HCT116 (cell line): ENCODE results near the gene TMEM178B. TPM values are rescaled to one million over a fixed set of nuclear protein-coding genes. Genes with fewer than 3 reads are reported as not detected.

Source experiments
- ATAC-seq: fragments of 200-7000 bp; cut with Tn5 transposase; 2 replicates; pipeline ENCODE4 v1.9.1; 2020; ENCODE audit warnings: mild to moderate bottlenecking, moderate library complexity
- BruUV-seq: library from RNA; stranded (reverse); fragments of 400-500 nt; replicated peaks from 2 replicates; lab custom pipeline; 2021; lab: Mats Ljungman, UMichigan
- CTCF ChIA-PET: fragments of 300-600 bp; sonication (Branson Sonifier 250); formaldehyde crosslinking; loops from one replicate; lab custom pipeline; 2021; ENCODE audit warnings: antibody characterized with exemption; lab: Charles Lee
- POLR2A ChIA-PET: fragments of 300-600, 350-600 bp; sonication (Branson Sonifier 250); formaldehyde crosslinking; loops from one replicate; lab custom pipeline; 2021; ENCODE audit warnings: antibody characterized with exemption; lab: Charles Lee
- RAD21 ChIA-PET, 2 experiments: fragments of 300-600 bp; sonication (Branson Sonifier 250); formaldehyde crosslinking; loops; one replicate each; lab custom pipeline; 2023; ENCODE audit warnings: low total read pairs in 2 of 2; ENCODE audit not compliant: uncharacterized antibody in 2 of 2, unreplicated experiment in 2 of 2, low non-redundant PET in 1 of 2; lab: Charles Lee
- DNase-seq: peaks from one replicate; pipeline ENCODE4 v3.0.0-alpha.2; 2010; ENCODE audit warnings: low read depth, low spot score
- H2AFZ ChIP-seq: fragments of 200-600 bp; shearing (Covaris generic), sonication (generic); 2 replicates; pipeline ENCODE4 v1.6.1; 2017; ENCODE audit warnings: low read depth, mixed run types, mixed read lengths, antibody characterized with exemption, low read length; ENCODE audit not compliant: poor library complexity, severe bottlenecking
- H3K27ac ChIP-seq: 2 replicates; pipeline ENCODE4 v1.5.1; 2012; ENCODE audit warnings: low read depth, low read length
- H3K27me3 ChIP-seq: fragments of 200-600 bp; sonication (generic); 2 replicates; pipeline ENCODE4 v1.6.1; 2016; ENCODE audit warnings: mixed run types, low read length, mixed read lengths; ENCODE audit not compliant: insufficient read depth
- H3K36me3 ChIP-seq, 2 experiments: fragments of 200-500 bp in 1 of 2; fragments of 200-600 bp in 1 of 2; sonication (Bioruptor generic) in 1 of 2; sonication (generic) in 1 of 2; 2 replicates each; pipeline versions ENCODE4 v1.5.1 to v1.6.1; 2014 to 2016; ENCODE audit warnings: low read length in 2 of 2, inconsistent platforms in 1 of 2, mixed read lengths in 1 of 2, mixed run types in 1 of 2; ENCODE audit not compliant: insufficient read depth in 2 of 2, control insufficient read depth in 1 of 2
- H3K4me1 ChIP-seq, 2 experiments: fragments of 200-600 bp in 1 of 2; sonication (generic) in 1 of 2; 2 replicates each; pipeline versions ENCODE4 v1.5.1 to v1.6.1; 2012 to 2017; ENCODE audit warnings: low read length in 2 of 2, inconsistent platforms in 1 of 2, mild to moderate bottlenecking in 1 of 2, mixed read lengths in 1 of 2, mixed run types in 1 of 2, moderate library complexity in 1 of 2; ENCODE audit not compliant: insufficient read depth in 2 of 2, control insufficient read depth in 1 of 2
- H3K4me2 ChIP-seq: fragments of 200-600 bp; sonication (generic); 2 replicates; pipeline ENCODE4 v1.6.1; 2017; ENCODE audit warnings: mixed run types, low read length, mixed read lengths
- H3K4me3 ChIP-seq, 2 experiments: fragments of 200-600 bp in 1 of 2; sonication (generic) in 1 of 2; replicated peaks in 1 of 2; 2 replicates each; pipeline ENCODE4 v1.5.1; 2011 to 2016; ENCODE audit warnings: low read length in 2 of 2, control low read depth in 1 of 2, low read depth in 1 of 2, mild to moderate bottlenecking in 1 of 2, mixed read lengths in 1 of 2, mixed run types in 1 of 2
- H3K79me2 ChIP-seq: fragments of 200-600 bp; sonication (generic); 2 replicates; pipeline ENCODE4 v1.6.1; 2017; ENCODE audit warnings: mild to moderate bottlenecking, mixed run types, low read length, moderate library complexity, mixed read lengths; ENCODE audit not compliant: insufficient read depth
- H3K9ac ChIP-seq: fragments of 200-600 bp; sonication (generic); 2 replicates; pipeline ENCODE4 v1.6.1; 2016; ENCODE audit warnings: low read length, mixed read lengths
- H3K9me2 ChIP-seq: fragments of 200-600 bp; sonication (generic), shearing (Covaris generic); 2 replicates; pipeline ENCODE4 v1.6.1; 2017; ENCODE audit warnings: mixed run types, mild to moderate bottlenecking, moderate library complexity; ENCODE audit not compliant: insufficient read depth
- H3K9me3 ChIP-seq, 2 experiments: fragments of 200-500 bp in 1 of 2; fragments of 200-600 bp in 1 of 2; sonication (Bioruptor generic) in 1 of 2; sonication (generic) in 1 of 2; 2 replicates each; pipeline ENCODE4 v1.6.1; 2014 to 2017; ENCODE audit warnings: low read length in 2 of 2, mixed read lengths in 2 of 2, inconsistent platforms in 1 of 2, low read depth in 1 of 2, mild to moderate bottlenecking in 1 of 2, mixed run types in 1 of 2, moderate library complexity in 1 of 2; ENCODE audit not compliant: control insufficient read depth in 1 of 2, insufficient read depth in 1 of 2
- H4K20me1 ChIP-seq: fragments of 200-600 bp; sonication (generic), shearing (Covaris generic); 2 replicates; pipeline ENCODE4 v1.6.1; 2017; ENCODE audit warnings: mixed run types, mild to moderate bottlenecking, moderate library complexity; ENCODE audit not compliant: insufficient read depth
- CBX3 ChIP-seq: IDR thresholded peaks from 2 replicates; pipeline ENCODE4 v1.6.1; 2012; ENCODE audit warnings: low read depth
- EGR1 ChIP-seq: IDR thresholded peaks from 2 replicates; pipeline ENCODE4 v1.6.1; 2012; ENCODE audit warnings: low read depth
- EZH2 ChIP-seq: fragments of 200-600 bp; sonication (generic); IDR thresholded peaks from 2 replicates; pipeline ENCODE4 v1.6.1; 2017; ENCODE audit warnings: antibody characterized with exemption, mixed run types
- FOSL1 ChIP-seq: IDR thresholded peaks from 2 replicates; pipeline ENCODE4 v1.6.1; 2012; ENCODE audit warnings: low read depth
- JUND ChIP-seq: IDR thresholded peaks from 2 replicates; pipeline ENCODE4 v1.6.1; 2012
- RAD21 ChIP-seq: IDR thresholded peaks from 2 replicates; pipeline ENCODE4 v1.6.1; 2012; ENCODE audit warnings: low read depth, mild to moderate bottlenecking
- YY1 ChIP-seq: IDR thresholded peaks from 2 replicates; pipeline ENCODE4 v1.6.1; 2011; ENCODE audit warnings: low read length, low read depth, moderate library complexity, mild to moderate bottlenecking; ENCODE audit not compliant: insufficient replicate concordance; ENCODE audit errors: extremely low read depth
- intact Hi-C: fragments of 100-400 bp; cut with micrococcal nuclease; formaldehyde crosslinking; loops from 2 replicates; pipeline ENCODE4 v1.10.0; 2022
- total RNA-seq: library from RNA; stranded (reverse); gene quantifications from one replicate; pipeline ENCODE4 v1.2.1, GENCODE V29; 2021; ENCODE audit not compliant: unreplicated experiment
- TF ChIP-seq, protein P1 (sequence below), 3 experiments: fragments of 200-600 bp in 1 of 3; sonication (generic) in 1 of 3; IDR thresholded peaks in 2 of 3; conservative IDR thresholded peaks in 1 of 3; 2 replicates each; pipeline ENCODE4 v1.5.1; 2012 to 2017; ENCODE audit warnings: low read depth in 2 of 3, low read length in 2 of 3, antibody characterized with exemption in 1 of 3, borderline replicate concordance in 1 of 3, control low read depth in 1 of 3, mild to moderate bottlenecking in 1 of 3, mixed read lengths in 1 of 3, mixed run types in 1 of 3, moderate library complexity in 1 of 3; ENCODE audit not compliant: insufficient read depth in 1 of 3
- TF ChIP-seq, protein P2 (sequence below): IDR thresholded peaks from 2 replicates; pipeline ENCODE4 v1.6.1; 2012

The TMEM178B gene
- total RNA-seq, 1 experiment from 2014 or later = 0.02 TPM

DNA sequence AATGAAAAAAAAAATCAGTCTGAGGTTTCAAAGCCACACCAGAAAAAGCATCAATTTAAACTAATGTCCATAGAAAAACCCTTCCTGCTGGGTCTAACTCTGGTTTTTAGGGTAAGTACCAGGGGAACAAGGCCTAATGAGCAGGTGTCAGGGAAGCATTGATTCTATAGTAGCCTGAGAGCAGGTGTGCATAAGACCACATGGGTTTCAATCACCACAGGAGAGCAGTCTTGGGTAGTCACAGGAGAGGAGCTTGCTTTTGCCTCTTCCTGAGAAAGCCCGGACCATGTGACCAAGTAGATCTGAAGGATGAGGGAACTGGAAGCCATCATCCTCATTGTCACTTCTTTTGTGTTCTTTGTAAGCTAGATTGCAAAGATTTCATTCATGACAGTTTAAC lies 411.0 kb downstream of the TMEM178B start (continued):
- TF ChIP-seq, protein P1, sequence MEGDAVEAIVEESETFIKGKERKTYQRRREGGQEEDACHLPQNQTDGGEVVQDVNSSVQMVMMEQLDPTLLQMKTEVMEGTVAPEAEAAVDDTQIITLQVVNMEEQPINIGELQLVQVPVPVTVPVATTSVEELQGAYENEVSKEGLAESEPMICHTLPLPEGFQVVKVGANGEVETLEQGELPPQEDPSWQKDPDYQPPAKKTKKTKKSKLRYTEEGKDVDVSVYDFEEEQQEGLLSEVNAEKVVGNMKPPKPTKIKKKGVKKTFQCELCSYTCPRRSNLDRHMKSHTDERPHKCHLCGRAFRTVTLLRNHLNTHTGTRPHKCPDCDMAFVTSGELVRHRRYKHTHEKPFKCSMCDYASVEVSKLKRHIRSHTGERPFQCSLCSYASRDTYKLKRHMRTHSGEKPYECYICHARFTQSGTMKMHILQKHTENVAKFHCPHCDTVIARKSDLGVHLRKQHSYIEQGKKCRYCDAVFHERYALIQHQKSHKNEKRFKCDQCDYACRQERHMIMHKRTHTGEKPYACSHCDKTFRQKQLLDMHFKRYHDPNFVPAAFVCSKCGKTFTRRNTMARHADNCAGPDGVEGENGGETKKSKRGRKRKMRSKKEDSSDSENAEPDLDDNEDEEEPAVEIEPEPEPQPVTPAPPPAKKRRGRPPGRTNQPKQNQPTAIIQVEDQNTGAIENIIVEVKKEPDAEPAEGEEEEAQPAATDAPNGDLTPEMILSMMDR (IDR thresholded peaks at IDR 0.05 in 2 of 3, conservative IDR thresholded peaks at IDR 0.05 in 1 of 3; ENCODE audit: borderline replicate concordance in 1 of 3, insufficient read depth in 1 of 3, low read depth in 2 of 3, low read length in 2 of 3) = no peak

DNA sequence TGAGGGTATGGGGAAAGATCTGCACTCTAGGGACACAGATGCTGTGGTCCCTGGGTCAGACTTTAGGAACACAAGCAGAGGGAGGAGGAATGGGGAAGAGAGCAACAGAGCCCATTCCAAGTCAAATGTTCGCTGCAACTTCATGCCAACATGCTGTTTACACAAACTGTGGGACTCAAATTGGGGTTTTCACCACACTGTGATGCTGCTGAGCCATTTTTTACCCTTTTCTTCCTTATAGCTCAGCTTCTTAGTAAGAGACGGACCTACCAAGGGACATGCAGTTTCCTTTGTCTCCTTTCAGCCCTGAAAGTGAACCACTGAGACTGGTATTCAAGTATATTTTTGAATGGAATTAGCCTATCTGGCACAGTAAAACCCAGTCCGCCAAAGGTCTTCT lies 413.1 kb downstream of the TMEM178B start:
- Histone ChIP-seq H3K4me3 (no peak overlapping the region), H3K9me2 (no peaks in the 10 kb centered on the region), H3K9me3 (no peaks in the 10 kb centered on the region), H3K27me3 (peaks cover 17% of the 10 kb centered on the region; the same call in 1 of the 2 replicates), H4K20me1 (no peaks in the 10 kb centered on the region), H3K36me3 (no peaks in the 10 kb centered on the region), H3K4me2 (no peak overlapping the region), H3K79me2 (no peaks in the 10 kb centered on the region), H2AFZ (no peak overlapping the region), H3K4me1 (peaks cover 0 to 6% of the 10 kb centered on the region in 2 experiments; a peak in 1 of 4 replicates), H3K9ac (no peak overlapping the region), H3K27ac (no peak overlapping the region)
- intact Hi-C loops = no loop called here
- ATAC-seq = no peak
- POLR2A ChIA-PET = no interaction called here
- DNase-seq = no peak
- CTCF ChIA-PET = no interaction called here
- RAD21 ChIA-PET = no interaction called here
- TF ChIP-seq EGR1 (no peak), JUND (no peak), FOSL1 (no peak), RAD21 (no peak), YY1 (no peak), EZH2 (no peak), CBX3 (no peak)
- TF ChIP-seq, protein P2, sequence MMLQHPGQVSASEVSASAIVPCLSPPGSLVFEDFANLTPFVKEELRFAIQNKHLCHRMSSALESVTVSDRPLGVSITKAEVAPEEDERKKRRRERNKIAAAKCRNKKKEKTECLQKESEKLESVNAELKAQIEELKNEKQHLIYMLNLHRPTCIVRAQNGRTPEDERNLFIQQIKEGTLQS = no peak
- no TSS peak for BruUV-seq
